Hematopoietic multipotent progenitor cell (in vitro differentiated cells): ENCODE results near the gene HEPACAM. TPM values are rescaled to one million over a fixed set of nuclear protein-coding genes. Genes with fewer than 3 reads are reported as not detected.

Experiments used
- DNase-seq, 3 donors: peaks; one replicate each; pipeline ENCODE4 v3.0.0-alpha.2; 2011 to 2015; ENCODE audit warnings: low read depth in 2 of 3, low spot score in 2 of 3
- total RNA-seq: library from RNA; depleted of rRNA; stranded (reverse); fragments of >200 nt; gene quantifications from one replicate; pipeline ENCODE4 v1.2.3, GENCODE V29; 2012

The HEPACAM gene
- total RNA-seq, 1 donor, result not detected

GRCh38 chr11:124943741-124944140, 7.9 kb upstream of the HEPACAM start:
- no peak for DNase-seq

DNA sequence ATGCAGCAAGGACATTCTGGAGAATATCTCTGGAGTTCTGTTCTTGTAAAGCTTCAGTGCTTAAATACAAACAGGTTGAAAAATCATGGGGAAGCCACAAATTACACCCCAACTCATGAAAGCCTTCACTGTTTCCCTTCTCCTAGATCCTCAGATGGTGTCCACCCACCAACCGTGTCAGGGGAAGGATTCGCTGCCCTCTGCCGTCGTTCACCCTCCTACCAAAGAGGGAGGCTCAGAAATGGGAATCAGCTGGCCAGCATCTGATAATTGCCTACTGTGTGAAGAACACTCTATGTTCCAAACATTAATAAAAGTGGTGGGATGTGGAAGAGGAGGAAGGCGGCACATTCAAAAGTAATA, 7.4 kb upstream of the HEPACAM start:
- DNase-seq, result no peak

DNA sequence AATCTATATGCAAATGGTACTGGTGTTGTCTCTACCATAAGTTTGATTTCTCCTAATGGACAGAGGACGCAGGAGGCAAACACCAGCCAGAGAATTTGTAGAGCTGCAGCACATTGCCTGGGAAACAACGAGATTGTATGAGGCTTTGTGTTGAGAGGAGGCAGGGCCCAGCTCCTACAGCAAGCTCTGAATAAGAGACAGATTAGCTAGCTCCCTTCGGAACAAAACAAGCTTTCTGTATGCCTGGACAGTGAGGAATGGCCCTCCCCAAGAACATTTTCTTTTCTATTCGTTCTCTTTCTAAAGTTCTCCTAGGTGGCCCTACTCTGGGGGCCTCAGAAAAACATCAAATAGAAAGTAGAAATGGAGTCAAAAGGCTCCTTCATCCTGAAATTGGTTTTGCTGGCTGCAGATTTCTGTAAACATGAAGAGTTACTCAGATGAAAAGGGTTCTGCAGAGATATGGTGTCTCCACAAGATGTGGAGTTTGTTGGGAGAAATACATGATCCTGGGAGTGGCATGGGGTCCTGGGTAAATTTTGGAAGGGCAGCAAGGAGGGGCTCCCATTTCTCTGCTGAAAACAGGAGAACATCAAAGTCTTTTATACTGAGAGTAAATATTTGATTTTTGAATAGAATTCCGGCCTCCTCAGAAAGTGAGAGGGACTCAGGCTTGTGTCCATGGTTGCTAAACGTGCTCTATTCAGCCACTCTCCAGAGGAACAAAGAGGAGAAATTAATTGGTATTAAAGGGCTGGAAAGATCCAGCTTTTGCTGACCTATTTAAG, 6.8 kb upstream of the HEPACAM start:
- DNase-seq, result no peak

- no peak for DNase-seq
Observed at GRCh38 chr11:124941703-124942102, 5.9 kb upstream of the HEPACAM start.

DNA sequence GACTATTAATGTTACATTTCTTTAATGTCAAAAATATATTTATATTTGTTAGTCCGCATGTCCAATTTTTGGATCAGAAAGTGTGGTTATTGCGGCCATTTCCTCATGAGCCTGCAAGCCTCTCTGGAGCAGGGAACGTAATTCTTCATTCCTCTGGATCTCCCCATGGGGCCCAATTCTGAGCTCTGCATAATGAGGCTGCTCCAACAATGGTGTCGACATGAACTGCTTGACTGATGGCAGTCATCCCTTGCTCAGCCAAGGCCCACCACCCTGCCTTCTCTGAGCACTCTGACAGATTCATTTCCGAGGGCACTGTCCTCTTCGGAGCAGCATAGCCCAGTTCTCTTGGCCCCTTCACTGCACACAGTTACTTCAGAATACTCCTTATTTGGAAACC, 3.1 kb upstream of the HEPACAM start:
- DNase-seq, result no peak

- DNase-seq, result no peak
Observed at GRCh38 chr11:124938206-124938765, 2.4 kb upstream of the HEPACAM start.

GRCh38 chr11:124937336-124937935, 1.6 kb upstream of the HEPACAM start:
- no peak for DNase-seq

GRCh38 chr11:124934862-124935547, 842 bp downstream of the HEPACAM start:
- DNase-seq, result no peak

- no peak for DNase-seq
Observed at GRCh38 chr11:124930799-124931198, 5.0 kb downstream of the HEPACAM start.

- no peak for DNase-seq
Observed at GRCh38 chr11:124928942-124929665, 6.7 kb downstream of the HEPACAM start.

- DNase-seq, result no peak
Observed at GRCh38 chr11:124923296-124923695, 12.6 kb downstream of the HEPACAM start.

DNA sequence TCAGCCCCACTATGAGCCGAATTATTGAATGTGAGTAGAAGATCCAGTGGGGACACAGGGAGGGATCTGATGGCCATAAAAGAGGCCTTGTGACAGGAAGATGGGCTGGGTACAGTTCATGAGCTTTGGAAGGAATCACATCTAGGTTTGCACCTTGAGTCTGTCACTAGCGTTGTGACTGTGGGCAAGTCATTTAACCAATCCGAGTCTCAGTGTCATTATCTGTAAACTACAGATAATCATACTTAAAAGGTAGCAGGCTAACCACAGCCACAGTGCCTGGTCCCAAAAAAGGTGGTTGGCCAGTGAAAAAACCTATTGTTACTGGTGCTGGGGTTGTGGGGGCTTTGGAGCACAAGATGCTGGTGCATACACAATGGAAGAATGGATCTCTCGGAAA, 13.0 kb downstream of the HEPACAM start:
- no peak for DNase-seq

GRCh38 chr11:124920870-124921609, 14.8 kb downstream of the HEPACAM start:
- DNase-seq, result peak; percentile 40 to 89 (median 86)

GRCh38 chr11:124920356-124920755, 15.5 kb downstream of the HEPACAM start:
- no peak for DNase-seq

- no peak for DNase-seq
Observed at GRCh38 chr11:124919898-124920297, 15.9 kb downstream of the HEPACAM start.

GRCh38 chr11:124918950-124919349, 16.9 kb downstream of the HEPACAM start, which contains the start of gene HEPN1:
Gene HEPN1 (plus strand): TSS chr11:124919250.
- DNase-seq, result no peak

DNA sequence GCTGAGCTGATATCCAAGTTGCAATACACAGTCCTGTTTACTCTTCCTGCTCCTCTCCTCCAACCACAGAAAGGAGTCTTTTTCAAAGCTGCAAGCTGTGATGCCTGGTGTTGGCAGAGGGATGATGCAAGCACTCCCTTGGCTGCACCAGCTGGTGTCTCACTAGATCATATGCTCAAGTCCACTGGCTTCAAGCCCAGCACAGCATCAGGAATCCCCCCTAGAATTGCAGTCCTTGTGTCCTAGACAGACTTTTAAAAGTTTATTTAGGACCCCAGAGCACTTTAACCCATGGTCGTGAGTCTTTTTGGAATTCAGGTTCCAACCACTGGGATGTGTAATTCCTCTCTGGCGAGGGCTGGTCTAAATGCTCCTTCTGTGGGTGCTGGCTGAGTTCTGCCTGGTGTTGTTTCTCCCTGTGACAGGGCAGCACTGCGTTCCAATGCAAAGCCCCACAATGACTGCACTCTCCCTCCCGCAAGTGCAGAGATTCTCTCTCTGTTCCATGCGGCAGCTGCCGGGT, 18.7 kb downstream of the HEPACAM start:
- DNase-seq, result no peak

DNA sequence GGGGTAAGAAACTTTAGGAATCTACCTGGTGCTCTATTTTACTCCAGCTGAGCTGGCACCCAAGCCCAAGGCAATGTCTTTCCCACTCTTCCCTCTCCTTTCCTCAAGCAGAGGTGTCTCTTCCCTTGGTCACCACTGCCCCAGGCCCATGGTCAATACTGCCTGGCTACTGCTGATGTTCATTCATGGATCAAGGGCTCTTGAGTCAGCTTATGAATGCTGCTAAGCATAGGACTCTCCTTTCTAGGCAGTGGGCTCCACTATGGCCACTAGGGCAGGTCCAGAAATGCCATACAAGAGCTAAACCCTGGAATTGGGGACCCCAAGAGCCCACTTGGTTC, 19.5 kb downstream of the HEPACAM start:
- no peak for DNase-seq

DNA sequence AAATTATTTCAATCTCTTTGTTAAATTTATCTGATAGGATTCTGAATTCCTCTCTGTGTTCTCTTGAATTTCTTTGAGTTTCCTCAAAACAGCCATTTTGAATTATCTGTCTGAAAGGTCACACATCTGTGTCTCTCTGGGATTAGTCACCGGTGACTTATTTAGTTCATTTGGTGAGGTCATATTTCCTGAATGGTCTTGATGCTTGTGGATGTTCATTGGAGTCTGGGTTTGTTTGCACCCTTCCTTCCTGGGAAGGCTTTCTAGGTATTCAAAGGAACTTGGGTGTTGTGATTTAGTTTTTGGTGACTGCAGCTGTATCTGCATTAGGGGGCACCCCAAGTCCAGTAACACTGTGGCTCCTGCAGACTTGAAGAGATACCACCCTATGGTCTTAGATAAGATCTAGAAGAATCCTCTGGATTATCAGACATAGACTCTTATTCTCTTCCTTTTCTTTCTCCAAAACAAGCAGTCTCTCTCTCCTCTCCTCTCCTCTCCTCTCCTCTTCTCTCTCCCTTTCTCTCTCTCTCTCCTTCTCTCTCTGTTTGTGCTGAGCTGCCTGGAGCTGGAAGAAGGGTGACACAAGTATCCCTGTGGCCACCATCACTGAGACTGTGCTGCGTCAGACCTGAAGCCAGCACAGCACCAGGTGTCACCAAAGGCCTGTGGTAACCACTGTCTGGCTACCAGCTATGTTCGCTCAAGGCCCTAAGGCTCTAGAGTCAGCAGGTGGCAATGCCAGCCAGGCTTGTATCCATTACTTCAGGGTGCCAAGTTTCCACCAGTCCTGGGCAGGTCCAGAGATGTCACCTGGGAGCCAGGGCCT, 20.1 kb downstream of the HEPACAM start:
- DNase-seq, result no peak
